ENCODE data around the gene GIMD1. TPM values are rescaled to one million over a fixed set of nuclear protein-coding genes. Genes with fewer than 3 reads are reported as not detected.

GIMD1 gene
- total RNA-seq, 1 experiment from 2014 or later = not detected

DNA sequence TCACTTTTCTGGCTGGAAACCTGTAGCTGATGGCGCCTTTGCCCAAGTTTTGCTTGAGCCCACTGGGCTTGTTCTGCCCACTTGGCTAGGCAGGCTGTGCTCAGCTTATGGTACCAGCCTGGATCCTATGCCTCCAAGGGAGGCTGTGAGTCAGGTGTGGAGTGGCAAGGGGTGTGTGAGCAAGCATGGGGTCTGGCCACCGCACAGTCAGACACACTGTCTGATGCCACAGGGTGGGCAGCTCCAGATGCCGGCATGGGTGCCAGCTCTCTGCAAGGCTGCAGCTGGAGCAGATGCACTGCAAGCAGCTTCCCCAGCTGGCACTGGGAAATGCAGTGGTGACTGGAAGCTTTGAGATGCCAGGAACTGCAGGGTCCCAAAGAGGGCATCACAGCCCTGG is 16.3 kb upstream of the GIMD1 start:
- no peaks in the 10 kb centered on the region for H3K27me3 ChIP-seq (ENCODE audit: low read length)
- DNase-seq = no peak
- no peaks in the 10 kb centered on the region for H3K9me2 ChIP-seq (replicated peaks; ENCODE audit: insufficient read depth, low read length)
- no peaks in the 10 kb centered on the region for H3K4me1 ChIP-seq (ENCODE audit: low read length)
- no peak overlapping the region for H2AFZ ChIP-seq (ENCODE audit: low read length)
- no peaks in the 10 kb centered on the region for H4K20me1 ChIP-seq (ENCODE audit: insufficient read depth, low read depth, low read length)
- no peaks in the 10 kb centered on the region for H3K36me3 ChIP-seq (ENCODE audit: insufficient read depth, low read length)
- H3K79me2 ChIP-seq (ENCODE audit: low read length) = no peaks in the 10 kb centered on the region
- H3K9me3 ChIP-seq (ENCODE audit: low read length) = no peaks in the 10 kb centered on the region
- no peak overlapping the region for H3K9ac ChIP-seq (ENCODE audit: low read length)
- H3K4me2 ChIP-seq (ENCODE audit: low read depth, low read length, poor library complexity, severe bottlenecking) = no peak overlapping the region
- no peak overlapping the region for H3K27ac ChIP-seq (ENCODE audit: low read length)
- H3K4me3 ChIP-seq (ENCODE audit: low read length) = no peak overlapping the region

DNA sequence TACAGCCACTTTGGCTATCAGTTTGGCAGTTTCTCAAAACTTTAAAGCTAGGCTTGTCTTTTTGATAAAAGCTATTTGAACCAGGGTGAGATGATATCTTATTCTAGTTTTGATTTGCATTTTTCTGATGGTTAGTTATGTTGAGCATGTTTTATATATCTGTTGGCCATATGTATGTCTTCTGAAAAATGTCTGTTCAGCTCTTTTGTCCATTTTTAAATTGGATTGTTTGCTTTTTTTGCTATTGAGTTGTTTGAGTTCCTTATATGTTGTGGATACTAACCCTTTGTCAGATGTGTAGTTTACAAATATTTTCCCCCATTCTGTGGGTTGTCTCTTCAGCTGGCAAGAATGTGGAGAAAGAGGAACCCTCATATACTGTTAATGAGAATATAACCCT is 11.6 kb upstream of the GIMD1 start:
- Histone ChIP-seq H3K27me3 (ENCODE audit: low read length) (no peaks in the 10 kb centered on the region), H3K4me2 (ENCODE audit: low read depth, low read length, poor library complexity, severe bottlenecking) (no peak overlapping the region), H3K9ac (ENCODE audit: low read length) (no peak overlapping the region), H3K27ac (ENCODE audit: low read length) (no peak overlapping the region), H3K79me2 (ENCODE audit: low read length) (no peaks in the 10 kb centered on the region), H3K9me2 (replicated peaks; ENCODE audit: insufficient read depth, low read length) (no peaks in the 10 kb centered on the region), H2AFZ (ENCODE audit: low read length) (no peak overlapping the region), H3K9me3 (ENCODE audit: low read length) (no peaks in the 10 kb centered on the region), H3K36me3 (ENCODE audit: insufficient read depth, low read length) (no peaks in the 10 kb centered on the region), H3K4me1 (ENCODE audit: low read length) (no peaks in the 10 kb centered on the region), H3K4me3 (ENCODE audit: low read length) (no peak overlapping the region), H4K20me1 (ENCODE audit: insufficient read depth, low read depth, low read length) (no peaks in the 10 kb centered on the region)
- DNase-seq = no peak

DNA sequence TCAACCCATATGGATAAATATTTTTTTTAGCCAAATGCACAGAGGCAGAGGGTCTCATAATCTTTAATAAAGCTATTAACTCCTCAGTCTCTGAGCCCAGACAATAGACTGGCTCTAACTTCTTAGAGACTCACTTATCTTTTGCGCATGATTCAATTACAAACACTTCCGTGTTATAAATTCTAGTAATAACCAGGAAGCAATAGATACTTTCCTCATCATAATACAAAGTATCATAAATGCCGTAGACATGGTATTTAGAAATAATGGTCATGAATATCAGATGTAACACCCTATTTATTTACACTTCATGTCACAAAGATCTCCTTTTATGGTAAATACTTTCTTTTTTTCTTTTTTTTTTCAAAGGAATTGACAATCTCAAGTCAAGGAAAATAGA is 4.4 kb upstream of the GIMD1 start:
- Histone ChIP-seq H3K9me3 (ENCODE audit: low read length) (no peaks in the 10 kb centered on the region), H4K20me1 (ENCODE audit: insufficient read depth, low read depth, low read length) (no peaks in the 10 kb centered on the region), H3K4me2 (ENCODE audit: low read depth, low read length, poor library complexity, severe bottlenecking) (no peak overlapping the region), H3K27me3 (ENCODE audit: low read length) (peaks cover 4% of the 10 kb centered on the region; the same call in 1 of the 2 replicates), H2AFZ (ENCODE audit: low read length) (no peak overlapping the region), H3K4me3 (ENCODE audit: low read length) (no peak overlapping the region), H3K36me3 (ENCODE audit: insufficient read depth, low read length) (no peaks in the 10 kb centered on the region), H3K9me2 (replicated peaks; ENCODE audit: insufficient read depth, low read length) (no peaks in the 10 kb centered on the region), H3K79me2 (ENCODE audit: low read length) (no peaks in the 10 kb centered on the region), H3K27ac (ENCODE audit: low read length) (no peak overlapping the region), H3K4me1 (ENCODE audit: low read length) (peaks cover 3% of the 10 kb centered on the region; the same call in 1 of the 2 replicates), H3K9ac (ENCODE audit: low read length) (no peak overlapping the region)
- no peak for DNase-seq

DNA sequence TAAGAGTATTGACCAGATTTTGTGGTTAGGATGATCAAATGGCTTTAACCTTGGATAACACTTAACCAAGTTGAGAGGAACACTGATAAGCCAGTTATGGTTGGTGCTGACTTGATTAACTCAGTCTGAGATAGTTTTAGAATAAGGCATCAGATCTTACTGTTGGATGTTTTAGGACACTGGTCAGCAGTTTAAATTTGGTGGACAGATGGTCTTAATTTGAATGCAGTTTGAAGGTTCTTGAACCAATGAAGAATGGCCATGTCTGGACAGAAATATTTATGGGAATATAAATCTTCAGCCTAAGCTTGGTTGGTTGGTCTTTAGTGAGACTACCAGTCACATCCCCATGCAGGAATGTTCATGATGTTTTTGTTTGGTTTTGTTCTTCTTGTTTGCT is 2.6 kb upstream of the GIMD1 start:
- Histone ChIP-seq H4K20me1 (ENCODE audit: insufficient read depth, low read depth, low read length) (no peaks in the 10 kb centered on the region), H2AFZ (ENCODE audit: low read length) (no peak overlapping the region), H3K79me2 (ENCODE audit: low read length) (no peaks in the 10 kb centered on the region), H3K27me3 (ENCODE audit: low read length) (peaks cover 4% of the 10 kb centered on the region; the same call in 1 of the 2 replicates), H3K4me3 (ENCODE audit: low read length) (no peak overlapping the region), H3K9ac (ENCODE audit: low read length) (no peak overlapping the region), H3K4me1 (ENCODE audit: low read length) (peaks cover 3% of the 10 kb centered on the region; the same call in 1 of the 2 replicates), H3K9me2 (replicated peaks; ENCODE audit: insufficient read depth, low read length) (no peaks in the 10 kb centered on the region), H3K36me3 (ENCODE audit: insufficient read depth, low read length) (no peaks in the 10 kb centered on the region), H3K4me2 (ENCODE audit: low read depth, low read length, poor library complexity, severe bottlenecking) (no peak overlapping the region), H3K27ac (ENCODE audit: low read length) (no peak overlapping the region), H3K9me3 (ENCODE audit: low read length) (no peaks in the 10 kb centered on the region)
- DNase-seq = no peak

DNA sequence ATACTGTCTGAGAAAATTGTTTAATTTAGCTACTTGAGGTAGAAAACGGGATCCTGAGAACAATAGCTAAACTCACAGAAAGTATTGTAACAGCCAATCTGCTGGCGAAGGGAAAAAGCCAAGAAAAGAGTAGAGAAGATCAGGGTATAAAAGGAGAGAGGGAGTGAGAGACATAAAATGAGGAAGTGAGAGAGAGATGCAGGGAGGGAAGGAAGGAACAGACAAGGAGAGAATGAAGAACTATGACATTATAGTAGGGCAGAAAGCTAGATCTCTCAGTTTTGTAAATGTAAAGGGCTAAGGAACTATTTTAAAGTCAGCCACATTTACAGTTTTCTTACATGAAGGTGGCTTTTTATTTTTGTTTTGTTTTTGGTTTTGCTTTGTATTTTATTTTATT is 1.6 kb upstream of the GIMD1 start:
- Histone ChIP-seq H4K20me1 (ENCODE audit: insufficient read depth, low read depth, low read length) (no peaks in the 10 kb centered on the region), H3K9me3 (ENCODE audit: low read length) (no peaks in the 10 kb centered on the region), H3K36me3 (ENCODE audit: insufficient read depth, low read length) (no peaks in the 10 kb centered on the region), H3K79me2 (ENCODE audit: low read length) (no peaks in the 10 kb centered on the region), H3K27ac (ENCODE audit: low read length) (no peak overlapping the region), H3K27me3 (ENCODE audit: low read length) (peaks cover 4% of the 10 kb centered on the region; the same call in 1 of the 2 replicates), H3K4me3 (ENCODE audit: low read length) (no peak overlapping the region), H3K9me2 (replicated peaks; ENCODE audit: insufficient read depth, low read length) (no peaks in the 10 kb centered on the region), H2AFZ (ENCODE audit: low read length) (no peak overlapping the region), H3K4me2 (ENCODE audit: low read depth, low read length, poor library complexity, severe bottlenecking) (no peak overlapping the region), H3K4me1 (ENCODE audit: low read length) (peaks cover 3% of the 10 kb centered on the region; the same call in 1 of the 2 replicates), H3K9ac (ENCODE audit: low read length) (no peak overlapping the region)
- no peak for DNase-seq

DNA sequence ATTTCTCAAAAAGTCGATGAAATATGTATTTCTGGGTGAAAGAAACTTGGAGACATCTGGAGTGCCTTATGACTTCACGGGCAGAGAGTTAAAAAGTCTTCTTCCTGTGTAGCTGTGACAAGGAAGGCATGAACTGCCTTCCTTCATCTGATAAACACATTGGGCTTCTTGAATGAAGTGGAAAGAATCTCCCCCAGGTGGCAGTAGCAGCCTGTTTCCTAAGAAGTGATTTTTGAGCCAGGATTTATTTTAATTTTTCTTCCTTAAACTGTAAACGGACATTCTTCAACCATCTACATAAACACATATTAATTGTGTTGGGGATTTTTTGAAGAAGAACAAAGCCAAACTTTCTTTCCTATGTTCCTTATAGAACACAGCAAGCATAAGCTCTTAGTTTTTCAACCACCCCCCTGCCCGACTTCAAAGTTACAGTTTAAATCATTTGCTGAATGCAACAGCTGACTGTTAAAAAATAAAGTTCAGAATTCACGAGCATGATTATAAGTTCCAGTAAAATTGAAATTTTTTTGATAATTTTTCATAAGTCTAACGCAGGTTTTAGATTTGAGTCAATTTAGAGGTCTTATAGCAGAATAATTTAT is 980 bp upstream of the GIMD1 start:
- no peak overlapping the region for H2AFZ ChIP-seq (ENCODE audit: low read length)
- no peak overlapping the region for H3K9ac ChIP-seq (ENCODE audit: low read length)
- H3K4me3 ChIP-seq (ENCODE audit: low read length) = no peak overlapping the region
- H3K79me2 ChIP-seq (ENCODE audit: low read length) = no peaks in the 10 kb centered on the region
- H3K9me3 ChIP-seq (ENCODE audit: low read length) = no peaks in the 10 kb centered on the region
- H3K9me2 ChIP-seq (replicated peaks; ENCODE audit: insufficient read depth, low read length) = no peaks in the 10 kb centered on the region
- no peak overlapping the region for H3K27ac ChIP-seq (ENCODE audit: low read length)
- H3K27me3 ChIP-seq (ENCODE audit: low read length) = peaks cover 4% of the 10 kb centered on the region; the same call in 1 of the 2 replicates
- H4K20me1 ChIP-seq (ENCODE audit: insufficient read depth, low read depth, low read length) = no peaks in the 10 kb centered on the region
- H3K4me2 ChIP-seq (ENCODE audit: low read depth, low read length, poor library complexity, severe bottlenecking) = peak overlapping the region; percentile 39
- peaks cover 3% of the 10 kb centered on the region; the same call in 1 of the 2 replicates for H3K4me1 ChIP-seq (ENCODE audit: low read length)
- H3K36me3 ChIP-seq (ENCODE audit: insufficient read depth, low read length) = no peaks in the 10 kb centered on the region
- DNase-seq = peak; percentile 79

DNA sequence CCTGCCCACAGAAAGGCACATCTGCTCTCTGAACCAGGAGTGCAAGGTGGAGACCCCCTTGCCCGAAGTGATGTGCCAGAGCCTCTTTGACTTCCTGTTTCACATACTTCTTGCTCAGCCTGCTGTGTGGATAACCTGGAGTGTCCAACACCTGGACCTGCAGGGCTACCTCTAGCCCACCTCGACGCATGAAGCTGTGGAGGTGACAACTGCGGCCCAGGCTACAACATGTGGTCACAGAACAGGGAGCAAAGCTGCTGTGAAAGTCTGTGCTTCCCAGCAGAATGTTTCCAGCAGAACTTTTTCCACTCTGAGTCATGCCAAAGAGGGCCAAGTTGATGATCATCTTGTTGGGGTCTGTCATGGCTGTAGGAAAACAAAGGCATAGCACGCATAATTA is 1.5 kb downstream of the GIMD1 start:
- Histone ChIP-seq H2AFZ (ENCODE audit: low read length) (no peak overlapping the region), H3K79me2 (ENCODE audit: low read length) (no peaks in the 10 kb centered on the region), H3K4me2 (ENCODE audit: low read depth, low read length, poor library complexity, severe bottlenecking) (no peak overlapping the region), H3K4me1 (ENCODE audit: low read length) (peaks cover 3% of the 10 kb centered on the region; the same call in 1 of the 2 replicates), H3K27me3 (ENCODE audit: low read length) (no peaks in the 10 kb centered on the region), H3K27ac (ENCODE audit: low read length) (no peak overlapping the region), H3K4me3 (ENCODE audit: low read length) (no peak overlapping the region), H3K36me3 (ENCODE audit: insufficient read depth, low read length) (no peaks in the 10 kb centered on the region), H3K9ac (ENCODE audit: low read length) (no peak overlapping the region), H3K9me2 (replicated peaks; ENCODE audit: insufficient read depth, low read length) (no peaks in the 10 kb centered on the region), H3K9me3 (ENCODE audit: low read length) (no peaks in the 10 kb centered on the region), H4K20me1 (ENCODE audit: insufficient read depth, low read depth, low read length) (no peaks in the 10 kb centered on the region)
- no peak for DNase-seq

DNA sequence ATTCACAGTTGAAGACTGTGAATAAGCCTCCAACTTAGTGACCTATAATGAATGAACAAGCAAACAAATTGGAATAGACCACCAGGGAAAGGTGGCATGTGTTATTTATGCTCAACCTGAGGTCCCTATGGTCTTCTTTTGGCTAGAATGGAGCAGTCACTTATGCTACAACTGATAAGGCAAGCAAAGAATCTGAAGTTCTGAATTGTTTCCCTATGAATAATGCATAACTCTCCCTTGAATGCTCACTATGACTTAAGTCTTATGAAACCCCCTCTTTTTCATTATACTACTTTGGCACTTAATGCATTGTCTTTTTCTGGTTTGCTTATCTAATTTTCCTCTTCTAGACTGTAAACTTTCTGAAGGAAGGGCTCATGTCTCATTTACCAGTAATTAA is 2.6 kb downstream of the GIMD1 start:
- Histone ChIP-seq H3K4me2 (ENCODE audit: low read depth, low read length, poor library complexity, severe bottlenecking) (no peak overlapping the region), H3K4me3 (ENCODE audit: low read length) (no peak overlapping the region), H4K20me1 (ENCODE audit: insufficient read depth, low read depth, low read length) (no peaks in the 10 kb centered on the region), H3K27ac (ENCODE audit: low read length) (no peak overlapping the region), H3K9me2 (replicated peaks; ENCODE audit: insufficient read depth, low read length) (no peaks in the 10 kb centered on the region), H3K9ac (ENCODE audit: low read length) (no peak overlapping the region), H3K4me1 (ENCODE audit: low read length) (peaks cover 3% of the 10 kb centered on the region; the same call in 1 of the 2 replicates), H3K36me3 (ENCODE audit: insufficient read depth, low read length) (no peaks in the 10 kb centered on the region), H3K27me3 (ENCODE audit: low read length) (no peaks in the 10 kb centered on the region), H3K9me3 (ENCODE audit: low read length) (no peaks in the 10 kb centered on the region), H3K79me2 (ENCODE audit: low read length) (no peaks in the 10 kb centered on the region), H2AFZ (ENCODE audit: low read length) (no peak overlapping the region)
- no peak for DNase-seq
